Measurements from ENCODE around the gene COG1.
A peak's percentile ranks its signal among the peaks of the same experiment; 100 is the strongest.

COG1 gene

GRCh38 chr17:73172252-73172651 lies 20.6 kb upstream of the COG1 start:
- DNase-seq: peak; percentile 28

- DNase-seq: no peak
Measured at GRCh38 chr17:73174126-73174525, 18.7 kb upstream of the COG1 start.

- peak; percentile 36 for DNase-seq
Measured at GRCh38 chr17:73175962-73176565, 16.8 kb upstream of the COG1 start.

GRCh38 chr17:73179387-73179786 lies 13.5 kb upstream of the COG1 start:
- DNase-seq: no peak

GRCh38 chr17:73179878-73180277 lies 13.0 kb upstream of the COG1 start:
- no peak for DNase-seq

GRCh38 chr17:73182616-73183310 lies 10.1 kb upstream of the COG1 start:
- DNase-seq: peak; percentile 99

- DNase-seq: peak; percentile 41
Measured at GRCh38 chr17:73184136-73184993, 8.5 kb upstream of the COG1 start.

- DNase-seq: no peak
Measured at GRCh38 chr17:73186283-73187050, 6.4 kb upstream of the COG1 start.

GRCh38 chr17:73187203-73187769 lies 5.6 kb upstream of the COG1 start:
- no peak for DNase-seq

GRCh38 chr17:73188011-73188410 lies 4.8 kb upstream of the COG1 start:
- no peak for DNase-seq

- DNase-seq: peak; percentile 86
Measured at GRCh38 chr17:73189417-73190099, 3.3 kb upstream of the COG1 start.

- peak; percentile 88 for DNase-seq
Measured at GRCh38 chr17:73191443-73192205, 1.2 kb upstream of the COG1 start.

GRCh38 chr17:73192206-73192893 lies 505 bp upstream of the COG1 start:
- DNase-seq: peak; percentile 93

- no peak for DNase-seq
Measured at GRCh38 chr17:73194514-73195222, 1.8 kb downstream of the COG1 start.

GRCh38 chr17:73196500-73196899 lies 3.6 kb downstream of the COG1 start:
- DNase-seq: peak; percentile 46

- no peak for DNase-seq
Measured at GRCh38 chr17:73197161-73197560, 4.3 kb downstream of the COG1 start.

GRCh38 chr17:73198201-73198929 lies 5.5 kb downstream of the COG1 start:
- no peak for DNase-seq

- DNase-seq: no peak
Measured at GRCh38 chr17:73198930-73199260, 6.0 kb downstream of the COG1 start.

- DNase-seq: no peak
Measured at GRCh38 chr17:73199751-73200317, 7.0 kb downstream of the COG1 start.

Data from NCI-H82 (cell line).